Hematopoietic multipotent progenitor cell treated with erythropoietin and hydrocortisone succinate and interleukin-3 and kit ligand, for 6 days (in vitro differentiated cells): ENCODE measurements around the gene ASTE1.
"Not testable (repeated sequence)": the region's sequence is repeated elsewhere in the genome, so short reads cannot be mapped to it uniquely, and the experiment has no call there.

Experiments used
- DNase-seq: peaks from one replicate; pipeline ENCODE4 v3.0.0-alpha.2; 2015

Gene ASTE1

DNA sequence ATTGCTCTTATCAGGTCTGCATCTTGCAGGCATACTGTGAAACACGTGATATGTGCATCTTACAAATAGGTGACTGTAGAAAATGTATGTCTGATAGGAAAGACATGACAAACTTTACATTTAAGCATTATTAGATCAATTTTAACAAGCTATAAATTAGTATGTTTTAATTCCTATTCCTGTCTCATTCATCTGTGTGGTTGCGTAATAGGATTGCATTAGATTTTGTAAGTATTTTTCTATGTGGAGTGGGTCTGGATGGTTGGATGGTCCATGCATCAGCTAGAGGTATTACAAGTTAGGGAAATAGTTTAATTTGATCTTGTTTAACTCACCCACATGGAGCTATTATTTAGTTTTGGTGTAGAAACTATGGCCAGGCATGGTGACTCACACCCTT lies 18.8 kb downstream of the ASTE1 start:
- no peak for DNase-seq

DNA sequence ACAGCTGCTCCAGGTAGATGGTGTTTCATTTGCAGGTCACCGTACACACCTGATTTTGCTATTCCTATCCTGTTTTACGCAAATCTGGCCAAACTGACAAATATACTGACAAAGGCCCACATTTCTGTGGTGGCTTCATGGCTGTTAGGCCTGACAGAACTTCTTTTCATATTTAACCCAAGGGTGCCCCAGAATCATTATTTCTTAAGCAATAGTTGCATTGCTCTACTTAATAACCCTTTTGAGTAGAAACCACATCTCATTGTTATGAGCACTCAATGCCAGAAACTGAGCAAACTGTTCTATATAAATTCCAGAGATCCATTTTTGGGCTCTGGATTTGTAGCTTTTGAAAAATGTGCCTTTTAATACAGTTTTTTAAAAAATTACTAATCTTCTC lies 19.4 kb downstream of the ASTE1 start:
- no peak for DNase-seq

DNA sequence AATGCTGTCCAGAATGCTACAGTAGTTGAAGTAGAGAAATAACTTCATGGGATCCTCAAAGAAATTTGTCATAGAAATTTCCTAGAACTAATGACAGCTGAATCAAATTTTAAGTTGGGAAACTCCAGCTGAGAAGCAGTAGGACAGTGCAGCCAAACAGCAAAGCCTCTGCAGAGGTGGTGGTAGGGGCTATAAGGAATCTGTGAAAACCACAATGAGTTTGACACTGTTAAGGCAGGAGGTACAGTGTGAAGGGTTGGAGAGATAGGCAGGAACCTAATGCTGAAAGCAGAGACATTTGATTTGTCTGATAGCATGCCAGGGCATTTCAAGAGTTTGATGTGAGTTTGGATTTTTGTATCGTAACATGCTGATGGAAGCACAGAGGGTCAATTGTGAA lies 22.0 kb downstream of the ASTE1 start:
- no peak for DNase-seq

DNA sequence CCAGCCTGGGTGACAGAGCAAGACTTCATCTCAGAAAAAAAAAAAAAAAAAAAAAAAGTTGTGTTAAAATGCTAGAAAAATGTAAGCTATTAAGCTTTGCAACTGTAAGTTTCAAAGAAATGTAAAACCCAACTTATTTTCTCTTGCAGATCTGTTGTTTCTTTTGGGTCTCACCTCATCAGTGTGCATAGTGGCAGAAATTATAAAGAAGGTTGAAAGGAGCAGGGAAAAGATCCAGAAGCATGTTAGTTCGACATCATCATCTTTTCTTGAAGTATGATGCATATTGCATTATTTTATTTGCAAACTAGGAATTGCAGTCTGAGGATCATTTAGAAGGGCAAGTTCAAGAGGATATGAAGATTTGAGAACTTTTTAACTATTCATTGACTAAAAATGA lies 25.6 kb downstream of the ASTE1 start:
- no peak for DNase-seq

- DNase-seq = peak; percentile 58
Measured at GRCh38 chr3:130997289-130997688, 29.3 kb downstream of the ASTE1 start.

DNA sequence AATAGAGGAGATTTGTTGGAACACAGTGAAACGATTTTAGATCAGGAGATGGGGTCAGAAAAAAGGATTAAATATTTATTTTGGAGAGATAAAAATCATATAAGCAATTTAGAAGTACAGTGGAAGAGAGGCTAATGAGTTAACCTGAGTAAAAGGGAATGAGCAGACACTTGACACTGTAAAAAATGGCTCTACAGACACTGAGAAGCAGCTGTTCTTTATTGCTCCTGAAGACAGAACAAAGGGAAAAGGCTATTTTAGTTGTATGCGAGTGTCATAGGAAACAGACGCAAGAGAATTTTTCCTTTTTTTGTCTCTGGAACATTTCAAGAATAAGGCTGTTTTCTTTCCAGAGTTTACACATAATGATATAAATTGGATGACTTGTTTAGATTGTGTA lies 34.3 kb downstream of the ASTE1 start:
- DNase-seq = no peak

DNA sequence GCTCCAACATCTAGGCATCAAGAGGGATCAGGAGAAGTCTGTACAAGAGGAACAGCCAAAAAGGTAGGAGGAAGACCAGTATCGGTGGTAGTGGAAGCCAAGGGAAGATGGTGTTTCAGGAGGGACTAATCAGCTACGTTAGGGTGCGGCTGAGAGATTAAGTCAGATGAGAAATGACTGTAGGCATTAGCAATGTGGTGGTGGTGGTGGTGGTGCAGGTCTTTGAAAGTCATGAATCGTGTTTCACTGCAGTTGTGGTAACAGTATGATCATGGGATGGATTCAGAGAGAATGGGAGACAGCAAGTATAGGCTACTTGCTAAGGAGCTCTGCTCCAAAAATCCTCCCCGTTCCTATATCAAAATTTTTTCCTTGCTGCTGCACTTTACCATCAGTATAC lies 35.5 kb downstream of the ASTE1 start:
- DNase-seq = no peak

GRCh38 chr3:130990282-130990681 lies 36.3 kb downstream of the ASTE1 start:
- no peak for DNase-seq

- DNase-seq = no peak
Measured at GRCh38 chr3:130981469-130981868, 45.2 kb downstream of the ASTE1 start.

DNA sequence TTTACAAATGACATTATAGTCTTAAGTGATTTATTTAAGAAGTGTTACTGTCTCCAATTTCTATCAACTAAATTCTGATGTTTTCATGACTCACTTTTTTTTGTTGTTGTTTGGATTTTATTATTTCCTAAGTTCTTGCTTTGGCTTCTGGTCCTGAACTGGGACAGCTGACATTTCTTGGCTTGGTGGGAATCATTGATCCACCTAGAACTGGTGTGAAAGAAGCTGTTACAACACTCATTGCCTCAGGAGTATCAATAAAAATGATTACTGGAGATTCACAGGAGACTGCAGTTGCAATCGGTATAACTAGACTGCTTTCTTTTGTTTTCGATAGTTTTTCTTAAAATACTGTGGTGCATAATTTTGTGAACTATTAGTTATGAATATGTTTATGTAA lies 47.5 kb downstream of the ASTE1 start:
- DNase-seq = no peak

DNA sequence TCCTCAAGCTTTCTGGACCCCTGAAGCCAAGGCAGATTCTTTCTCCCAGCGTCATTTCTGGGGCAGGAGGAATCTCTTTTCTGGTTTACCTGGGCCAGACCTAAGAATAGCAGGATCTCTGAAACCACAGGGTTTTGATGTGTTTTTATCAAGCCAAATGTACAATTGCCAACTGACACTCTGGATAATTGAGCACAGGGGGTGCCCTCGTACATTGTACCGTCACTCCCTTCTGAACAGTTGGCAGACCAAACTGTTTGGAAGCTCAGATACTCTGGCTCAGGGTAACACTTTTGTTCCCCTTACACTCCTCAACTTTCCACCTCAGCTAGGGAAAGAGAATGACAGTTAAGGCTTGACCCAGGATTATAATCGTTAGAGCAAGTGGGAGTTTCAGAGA lies 49.9 kb downstream of the ASTE1 start:
- no peak for DNase-seq

DNA sequence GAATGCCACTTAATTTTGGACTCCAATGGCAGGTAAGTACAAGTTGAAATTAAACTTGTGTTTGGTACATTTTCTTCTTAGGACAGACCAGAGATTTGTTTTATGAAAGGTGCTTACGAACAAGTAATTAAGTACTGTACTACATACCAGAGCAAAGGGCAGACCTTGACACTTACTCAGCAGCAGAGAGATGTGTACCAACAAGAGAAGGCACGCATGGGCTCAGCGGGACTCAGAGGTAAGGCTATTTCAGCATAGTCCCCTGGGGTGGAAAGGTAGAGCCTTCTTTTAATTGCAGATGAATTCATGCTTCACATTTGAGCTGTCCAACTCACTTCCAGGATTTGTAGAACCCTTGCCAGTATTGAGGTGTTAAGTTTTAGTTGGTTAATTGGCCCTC lies 51.4 kb downstream of the ASTE1 start:
- DNase-seq = no peak

DNA sequence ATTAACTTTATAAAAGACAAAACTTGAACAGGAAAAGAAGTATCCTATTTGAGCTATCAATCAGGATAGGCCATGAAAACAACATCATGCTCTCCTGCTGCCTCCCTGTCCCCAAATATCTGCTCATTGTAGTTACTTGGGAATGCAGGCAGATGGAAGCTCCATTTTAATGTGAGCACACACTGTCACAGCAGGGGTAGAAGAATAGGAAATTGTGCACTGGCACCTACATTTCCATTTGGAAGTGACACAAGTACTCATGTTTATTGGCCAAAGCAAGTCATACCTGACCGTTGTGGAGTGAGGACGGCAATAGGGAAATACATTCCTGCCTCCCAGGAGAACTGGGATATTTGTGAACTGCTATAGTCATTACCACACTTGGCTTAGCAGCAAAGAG lies 52.4 kb downstream of the ASTE1 start:
- no peak for DNase-seq

DNA sequence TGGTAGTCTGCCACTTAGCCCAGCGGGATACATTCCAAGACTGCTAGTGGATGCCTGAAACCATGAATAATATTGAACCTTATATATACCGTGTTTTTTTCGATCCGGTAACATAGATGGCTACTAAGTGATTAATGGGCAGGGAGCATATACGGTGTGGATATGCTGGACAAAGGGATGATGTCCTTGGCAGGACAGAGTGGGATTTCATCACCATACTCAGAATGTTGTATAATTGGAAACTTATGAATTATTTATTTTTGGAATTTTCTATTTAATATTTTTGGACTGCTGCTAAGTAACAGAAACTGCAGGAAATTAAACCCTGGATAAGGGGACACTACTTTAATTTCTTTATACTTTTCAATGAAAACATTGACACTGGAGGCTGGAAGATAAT lies 53.2 kb downstream of the ASTE1 start:
- DNase-seq = no peak

- not testable (repeated sequence) for DNase-seq
Measured at GRCh38 chr3:130972592-130972991, 54.0 kb downstream of the ASTE1 start.

DNA sequence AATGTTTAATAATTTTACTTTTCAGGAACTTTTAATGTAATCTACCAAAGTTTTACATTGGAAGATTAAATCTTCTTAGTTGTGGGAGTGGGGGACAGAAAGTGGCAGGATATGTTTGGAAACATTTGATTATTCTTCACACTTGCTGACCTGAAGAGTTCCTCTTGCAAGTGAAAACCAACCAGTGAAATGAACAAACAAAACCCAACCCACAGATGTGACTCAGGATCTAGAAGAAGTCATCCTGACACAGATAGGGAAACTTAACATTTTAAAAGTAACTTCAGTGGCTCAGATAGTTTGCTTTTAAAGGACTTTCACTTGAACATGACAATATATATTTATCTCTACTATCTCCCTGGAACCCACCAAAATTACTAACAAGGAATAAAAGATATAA lies 55.4 kb downstream of the ASTE1 start:
- no peak for DNase-seq

DNA sequence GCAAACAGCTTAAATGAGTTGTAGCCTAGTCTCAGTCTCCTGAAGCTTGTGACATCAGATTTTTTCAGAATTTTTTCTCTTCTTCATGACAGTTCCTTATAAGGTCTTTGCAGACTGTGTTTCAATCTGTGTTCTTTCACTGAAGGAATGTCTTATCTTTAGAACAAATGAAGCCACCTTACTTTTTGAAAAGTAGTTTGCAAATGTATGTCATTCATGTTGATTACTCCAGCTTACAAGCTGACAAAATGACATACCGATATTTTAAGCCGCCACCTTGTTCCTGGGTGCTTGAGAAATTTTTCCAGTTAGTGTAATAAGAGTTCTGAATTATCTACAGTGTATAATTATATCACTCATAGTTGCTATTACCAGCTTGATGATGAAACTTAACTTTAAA lies 57.0 kb downstream of the ASTE1 start:
- DNase-seq = no peak

GRCh38 chr3:130968221-130968620 lies 58.4 kb downstream of the ASTE1 start:
- DNase-seq = no peak

DNA sequence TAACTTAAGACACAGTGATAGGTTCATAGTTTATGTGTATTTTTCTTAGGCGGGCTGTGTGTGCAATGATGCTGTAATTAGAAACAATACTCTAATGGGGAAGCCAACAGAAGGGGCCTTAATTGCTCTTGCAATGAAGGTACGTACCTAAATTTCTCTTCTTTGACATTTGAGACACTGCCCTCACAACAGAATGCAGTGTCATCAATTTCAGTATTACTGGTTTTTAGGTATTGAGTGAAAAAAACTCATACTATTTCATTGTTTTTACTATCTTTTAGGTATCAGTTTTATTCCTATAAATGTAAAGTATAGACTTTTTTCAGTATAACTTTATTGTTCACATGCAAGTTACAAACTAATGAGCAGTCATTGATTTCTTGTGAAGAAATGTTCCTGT lies 59.3 kb downstream of the ASTE1 start:
- DNase-seq = no peak

- peak; percentile 24 for DNase-seq
Measured at GRCh38 chr3:130963878-130964277, 62.7 kb downstream of the ASTE1 start.
